Measurements from ENCODE around the gene PXMP2. TPM values are rescaled to one million over a fixed set of nuclear protein-coding genes. Genes with fewer than 3 reads are reported as not detected.

The PXMP2 gene
- polyA plus RNA-seq, 2 donors, result 5.1 to 15.7 TPM

DNA sequence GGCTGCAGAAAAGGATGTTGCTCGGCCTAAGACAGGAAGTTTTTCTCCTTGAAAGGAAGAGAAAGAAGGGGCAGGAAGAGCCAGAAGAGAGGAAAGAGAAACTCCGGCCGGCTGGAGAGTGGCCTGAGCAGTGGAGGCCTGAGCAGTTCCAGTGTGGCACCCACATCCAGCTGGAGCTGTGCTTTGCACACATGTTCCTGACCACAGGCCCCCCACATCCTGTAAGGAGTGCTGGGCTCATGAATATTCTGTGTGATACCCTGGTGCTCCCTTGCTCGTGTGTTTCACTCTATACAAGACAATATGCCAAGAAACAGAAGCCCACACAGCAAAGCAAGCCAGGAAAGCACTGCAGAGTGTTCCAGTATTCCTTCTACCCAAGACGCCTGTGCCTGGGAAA is 27.3 kb upstream of the PXMP2 start:
- Histone ChIP-seq H3K36me3 (ENCODE audit: control insufficient read depth in 2 of 2, insufficient read depth in 2 of 2, low read length in 1 of 2) (peaks cover 17 to 54% of the 10 kb centered on the region in 2 donors), H3K4me3 (ENCODE audit: low read depth in 1 of 2, low read length in 2 of 2) (no peak overlapping the region), H3K9me3 (ENCODE audit: control insufficient read depth in 2 of 2, insufficient read depth in 1 of 2, low read depth in 1 of 2, low read length in 1 of 2) (no peaks in the 10 kb centered on the region), H3K27ac (ENCODE audit: low read depth in 2 of 2, low read length in 1 of 2) (no peak overlapping the region), H3K27me3 (ENCODE audit: control insufficient read depth in 1 of 2, insufficient read depth in 2 of 2, low read length in 2 of 2) (no peaks in the 10 kb centered on the region), H3K4me1 (ENCODE audit: control insufficient read depth in 2 of 2, insufficient read depth in 2 of 2, low read length in 1 of 2) (no peaks in the 10 kb centered on the region)
- WGBS, 2 donors, result 84 to 86% methylated on average over 5 of the region's 5 CpGs

DNA sequence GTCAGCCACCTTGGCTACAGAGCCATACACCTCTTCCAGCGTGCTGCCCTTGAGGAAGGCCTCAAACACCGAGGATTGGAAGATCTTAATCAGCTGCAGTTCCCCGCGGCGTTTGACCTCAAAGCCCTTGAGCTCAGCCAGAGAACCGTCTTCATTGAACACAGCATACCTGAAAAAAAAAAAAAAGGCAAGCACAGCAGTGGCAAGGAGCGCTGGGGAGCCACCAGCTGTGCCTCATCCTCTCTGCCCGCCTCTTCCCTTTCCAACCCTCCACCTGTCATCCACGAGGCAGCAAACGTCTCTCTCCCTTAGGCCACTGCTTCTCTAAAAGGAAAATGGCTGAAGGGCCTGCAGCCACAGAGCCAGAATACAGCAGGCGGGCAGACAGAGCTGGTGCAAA is 26.4 kb upstream of the PXMP2 start:
- no peak overlapping the region for H3K27ac ChIP-seq (ENCODE audit: low read depth in 2 of 2, low read length in 1 of 2)
- H3K4me3 ChIP-seq (ENCODE audit: low read depth in 1 of 2, low read length in 2 of 2), result no peak overlapping the region
- no peaks in the 10 kb centered on the region for H3K27me3 ChIP-seq (ENCODE audit: control insufficient read depth in 1 of 2, insufficient read depth in 2 of 2, low read length in 2 of 2)
- WGBS, 2 donors, result 82 to 87% methylated on average over 11 of the region's 11 CpGs
- H3K4me1 ChIP-seq (ENCODE audit: control insufficient read depth in 2 of 2, insufficient read depth in 2 of 2, low read length in 1 of 2), result no peaks in the 10 kb centered on the region
- peaks cover 17 to 57% of the 10 kb centered on the region in 2 donors for H3K36me3 ChIP-seq (ENCODE audit: control insufficient read depth in 2 of 2, insufficient read depth in 2 of 2, low read length in 1 of 2)
- H3K9me3 ChIP-seq (ENCODE audit: control insufficient read depth in 2 of 2, insufficient read depth in 1 of 2, low read depth in 1 of 2, low read length in 1 of 2), result no peaks in the 10 kb centered on the region

- peaks cover 17 to 60% of the 10 kb centered on the region in 2 donors for H3K36me3 ChIP-seq (ENCODE audit: control insufficient read depth in 2 of 2, insufficient read depth in 2 of 2, low read length in 1 of 2)
Observed at GRCh38 chr12:132661972-132662371, 25.4 kb upstream of the PXMP2 start.

DNA sequence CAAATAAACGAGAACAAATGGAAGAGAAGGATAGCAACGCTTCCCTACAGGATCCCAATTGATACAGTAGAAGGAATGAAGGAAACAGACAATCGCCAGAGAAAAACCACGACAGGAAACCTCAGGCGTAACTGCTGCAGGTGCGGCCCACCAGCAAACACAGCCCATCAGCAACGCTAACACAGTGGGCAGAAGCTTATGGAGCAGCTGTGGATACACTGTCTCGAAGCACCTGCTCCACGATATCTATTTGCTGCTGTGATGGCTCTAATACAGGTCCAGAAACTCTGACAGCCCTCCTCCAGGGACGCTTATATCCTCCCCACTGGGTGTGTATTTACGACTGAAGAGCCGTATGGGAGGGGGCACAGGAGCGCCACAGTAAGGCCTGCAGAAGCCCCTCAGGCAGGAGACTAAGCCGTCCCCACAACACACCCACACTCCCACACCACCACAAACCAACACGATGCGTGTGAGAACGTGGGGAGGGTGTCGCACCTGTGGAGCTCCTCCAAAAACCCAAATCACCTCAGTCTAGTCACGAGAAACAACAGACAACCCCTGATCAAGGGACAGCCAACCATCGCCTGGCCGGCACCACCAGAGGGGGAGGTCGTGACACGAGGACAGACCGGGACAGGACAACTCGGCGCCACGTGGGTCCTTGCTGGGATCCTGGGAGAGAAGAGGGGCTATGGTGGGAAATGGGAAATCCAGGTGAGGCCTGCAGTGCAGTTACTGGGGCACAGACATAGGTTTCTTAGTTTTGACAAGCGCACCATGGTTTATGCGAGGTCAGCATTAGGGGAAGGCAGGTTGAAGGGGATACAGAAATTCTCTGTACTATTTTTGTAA is 24.3 kb upstream of the PXMP2 start:
- Histone ChIP-seq H3K9me3 (ENCODE audit: control insufficient read depth in 2 of 2, insufficient read depth in 1 of 2, low read depth in 1 of 2, low read length in 1 of 2) (no peaks in the 10 kb centered on the region), H3K4me1 (ENCODE audit: control insufficient read depth in 2 of 2, insufficient read depth in 2 of 2, low read length in 1 of 2) (no peaks in the 10 kb centered on the region), H3K36me3 (ENCODE audit: control insufficient read depth in 2 of 2, insufficient read depth in 2 of 2, low read length in 1 of 2) (peaks cover 17 to 62% of the 10 kb centered on the region in 2 donors), H3K27me3 (ENCODE audit: control insufficient read depth in 1 of 2, insufficient read depth in 2 of 2, low read length in 2 of 2) (no peaks in the 10 kb centered on the region), H3K27ac (ENCODE audit: low read depth in 2 of 2, low read length in 1 of 2) (no peak overlapping the region), H3K4me3 (ENCODE audit: low read depth in 1 of 2, low read length in 2 of 2) (no peak overlapping the region)
- WGBS, 2 donors, result 89% methylated on average over 29 of the region's 29 CpGs

More at GRCh38 chr12:132661972-132662371, 25.4 kb upstream of the PXMP2 start:
- Histone ChIP-seq H3K9me3 (ENCODE audit: control insufficient read depth in 2 of 2, insufficient read depth in 1 of 2, low read depth in 1 of 2, low read length in 1 of 2) (no peaks in the 10 kb centered on the region), H3K27me3 (ENCODE audit: control insufficient read depth in 1 of 2, insufficient read depth in 2 of 2, low read length in 2 of 2) (no peaks in the 10 kb centered on the region), H3K27ac (ENCODE audit: low read depth in 2 of 2, low read length in 1 of 2) (no peak overlapping the region), H3K4me1 (ENCODE audit: control insufficient read depth in 2 of 2, insufficient read depth in 2 of 2, low read length in 1 of 2) (no peaks in the 10 kb centered on the region), H3K4me3 (ENCODE audit: low read depth in 1 of 2, low read length in 2 of 2) (no peak overlapping the region)
- 75 to 88% methylated on average over 5 of the region's 5 CpGs for WGBS, 2 donors

GRCh38 chr12:132664206-132665148 is 22.9 kb upstream of the PXMP2 start:
- Histone ChIP-seq H3K9me3 (ENCODE audit: control insufficient read depth in 2 of 2, insufficient read depth in 1 of 2, low read depth in 1 of 2, low read length in 1 of 2) (no peaks in the 10 kb centered on the region), H3K4me1 (ENCODE audit: control insufficient read depth in 2 of 2, insufficient read depth in 2 of 2, low read length in 1 of 2) (no peaks in the 10 kb centered on the region), H3K36me3 (ENCODE audit: control insufficient read depth in 2 of 2, insufficient read depth in 2 of 2, low read length in 1 of 2) (peaks cover 20 to 61% of the 10 kb centered on the region in 2 donors), H3K4me3 (ENCODE audit: low read depth in 1 of 2, low read length in 2 of 2) (no peak overlapping the region), H3K27ac (ENCODE audit: low read depth in 2 of 2, low read length in 1 of 2) (no peak overlapping the region), H3K27me3 (ENCODE audit: control insufficient read depth in 1 of 2, insufficient read depth in 2 of 2, low read length in 2 of 2) (no peaks in the 10 kb centered on the region)
- WGBS, 2 donors, result 89% methylated on average over 21 of the region's 21 CpGs

- Histone ChIP-seq H3K9me3 (ENCODE audit: control insufficient read depth in 2 of 2, insufficient read depth in 1 of 2, low read depth in 1 of 2, low read length in 1 of 2) (no peaks in the 10 kb centered on the region), H3K4me3 (ENCODE audit: low read depth in 1 of 2, low read length in 2 of 2) (no peak overlapping the region), H3K4me1 (ENCODE audit: control insufficient read depth in 2 of 2, insufficient read depth in 2 of 2, low read length in 1 of 2) (no peaks in the 10 kb centered on the region), H3K27ac (ENCODE audit: low read depth in 2 of 2, low read length in 1 of 2) (no peak overlapping the region), H3K36me3 (ENCODE audit: control insufficient read depth in 2 of 2, insufficient read depth in 2 of 2, low read length in 1 of 2) (peaks cover 20 to 63% of the 10 kb centered on the region in 2 donors), H3K27me3 (ENCODE audit: control insufficient read depth in 1 of 2, insufficient read depth in 2 of 2, low read length in 2 of 2) (no peaks in the 10 kb centered on the region)
- WGBS, 2 donors, result 95 to 97% methylated on average over 13 of the region's 13 CpGs
Observed at GRCh38 chr12:132665149-132665491, 22.3 kb upstream of the PXMP2 start.

DNA sequence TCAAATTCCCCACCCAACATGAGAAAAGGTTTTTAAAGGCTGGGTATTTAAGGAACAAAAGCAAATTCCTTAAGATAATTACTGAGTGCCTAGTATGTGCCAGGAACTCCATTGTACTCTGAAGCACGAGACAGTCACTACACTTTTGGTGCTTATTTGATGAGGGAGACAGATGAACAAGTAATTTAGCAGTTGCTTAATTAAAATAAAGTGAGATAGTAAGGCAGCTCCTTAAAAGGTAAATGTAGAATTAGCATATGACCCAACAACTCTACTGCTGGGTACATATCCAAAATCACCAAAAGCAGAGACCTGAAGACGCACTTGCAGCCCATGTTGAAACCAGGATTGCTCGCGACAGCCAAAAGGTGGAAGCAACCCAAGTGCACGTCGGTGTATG is 21.6 kb upstream of the PXMP2 start:
- Histone ChIP-seq H3K4me3 (ENCODE audit: low read depth in 1 of 2, low read length in 2 of 2) (no peak overlapping the region), H3K9me3 (ENCODE audit: control insufficient read depth in 2 of 2, insufficient read depth in 1 of 2, low read depth in 1 of 2, low read length in 1 of 2) (no peaks in the 10 kb centered on the region), H3K27me3 (ENCODE audit: control insufficient read depth in 1 of 2, insufficient read depth in 2 of 2, low read length in 2 of 2) (no peaks in the 10 kb centered on the region), H3K36me3 (ENCODE audit: control insufficient read depth in 2 of 2, insufficient read depth in 2 of 2, low read length in 1 of 2) (peaks cover 18 to 58% of the 10 kb centered on the region in 2 donors), H3K27ac (ENCODE audit: low read depth in 2 of 2, low read length in 1 of 2) (no peak overlapping the region), H3K4me1 (ENCODE audit: control insufficient read depth in 2 of 2, insufficient read depth in 2 of 2, low read length in 1 of 2) (no peaks in the 10 kb centered on the region)
- WGBS, 2 donors, result 93 to 99% methylated on average over 6 of the region's 6 CpGs

DNA sequence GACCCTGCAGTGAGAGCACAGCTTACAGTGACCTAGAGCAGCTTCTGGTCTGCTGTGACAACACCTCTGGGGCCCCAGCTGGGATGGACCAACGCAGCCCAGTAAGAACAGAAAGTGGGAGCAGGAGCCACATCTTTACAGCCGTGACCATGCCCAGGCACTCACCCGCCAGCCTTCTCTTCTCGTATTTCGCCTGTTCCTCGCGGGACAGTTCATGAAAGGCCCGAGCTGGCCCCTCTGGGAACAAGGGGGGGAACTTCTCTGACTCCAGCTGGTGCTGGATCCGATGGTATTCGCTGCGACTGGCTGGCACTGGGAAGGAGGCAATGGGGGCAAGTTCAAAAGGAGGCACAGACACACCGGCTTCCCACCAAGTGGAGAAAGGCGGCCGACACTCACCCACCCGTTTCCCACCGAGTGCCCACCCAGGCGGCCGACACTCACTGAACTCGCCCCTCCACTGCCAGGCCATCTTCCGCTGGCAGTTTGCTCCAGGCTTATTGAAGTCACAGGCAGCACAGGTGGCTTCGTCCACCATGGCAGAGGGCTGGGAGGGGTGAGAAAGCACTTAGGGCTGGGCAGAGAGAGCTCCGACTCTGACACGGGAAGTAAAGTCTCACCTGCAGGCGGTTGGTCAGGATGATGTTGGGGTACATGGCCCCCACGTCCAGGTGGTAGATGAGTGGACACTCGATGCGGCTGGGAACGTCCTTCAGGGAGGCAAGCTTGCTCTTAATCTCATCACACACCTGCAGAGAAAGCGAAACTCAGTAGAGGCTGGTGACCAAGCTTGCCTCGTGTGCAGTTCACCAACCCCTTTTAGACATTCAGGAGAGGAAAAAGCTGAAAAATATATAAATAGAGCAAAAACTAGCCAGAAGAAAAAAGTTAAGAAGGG is 18.9 kb upstream of the PXMP2 start:
- H3K27ac ChIP-seq (ENCODE audit: low read depth in 2 of 2, low read length in 1 of 2), result no peak overlapping the region
- H3K27me3 ChIP-seq (ENCODE audit: control insufficient read depth in 1 of 2, insufficient read depth in 2 of 2, low read length in 2 of 2), result no peaks in the 10 kb centered on the region
- H3K4me1 ChIP-seq (ENCODE audit: control insufficient read depth in 2 of 2, insufficient read depth in 2 of 2, low read length in 1 of 2), result no peaks in the 10 kb centered on the region
- 95 to 96% methylated on average over 30 of the region's 30 CpGs for WGBS, 2 donors
- peaks cover 14 to 60% of the 10 kb centered on the region in 2 donors for H3K36me3 ChIP-seq (ENCODE audit: control insufficient read depth in 2 of 2, insufficient read depth in 2 of 2, low read length in 1 of 2)
- H3K4me3 ChIP-seq (ENCODE audit: low read depth in 1 of 2, low read length in 2 of 2), result no peak overlapping the region
- no peaks in the 10 kb centered on the region for H3K9me3 ChIP-seq (ENCODE audit: control insufficient read depth in 2 of 2, insufficient read depth in 1 of 2, low read depth in 1 of 2, low read length in 1 of 2)

Measured in esophagus (tissue), 2 donors.